Fibroblast of lung (primary cell): ENCODE results near the gene FRK.

ENCODE experiments used
- CTCF ChIP-seq, 2 donors: IDR thresholded peaks in 1 of 2; conservative IDR thresholded peaks in 1 of 2; 1 replicate in 1 of 2; 2 replicates in 1 of 2; pipeline ENCODE4 v1.5.1; 2011 to 2012; ENCODE audit warnings: low read length in 2 of 2, control low read depth in 1 of 2, inconsistent platforms in 1 of 2, low read depth in 1 of 2, mild to moderate bottlenecking in 1 of 2
- EZH2 ChIP-seq: IDR thresholded peaks from 2 replicates; pipeline ENCODE4 v1.5.1; 2012; ENCODE audit warnings: low read length, control low read depth, mild to moderate bottlenecking; ENCODE audit errors: missing control alignments

DNA sequence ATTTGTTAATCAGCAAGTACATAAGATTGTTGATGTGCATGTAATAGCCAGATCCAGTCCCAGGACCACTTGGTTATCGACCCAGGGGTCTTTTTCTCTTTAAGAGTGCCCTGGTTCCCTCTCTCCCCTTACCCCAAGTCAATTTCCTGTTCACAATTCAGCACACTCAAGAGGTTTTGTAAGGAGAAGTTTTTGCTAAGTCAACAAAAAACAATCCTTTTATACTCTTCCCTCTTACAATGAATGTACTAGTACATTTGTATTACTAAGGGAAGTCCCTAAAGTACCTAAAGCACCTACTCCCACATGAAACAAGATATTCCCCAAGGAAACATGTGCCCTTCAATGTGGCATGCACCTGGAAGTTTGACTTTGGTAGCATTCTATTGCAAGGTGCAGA is 38.3 kb upstream of the FRK start:
- TF ChIP-seq CTCF (conservative IDR thresholded peaks at IDR 0.05 in 1 of 2, IDR thresholded peaks at IDR 0.05 in 1 of 2; ENCODE audit: low read depth in 1 of 2, low read length in 2 of 2) (no peak), EZH2 (no peak)
